Measurements from ENCODE around the gene MPC1.
A peak's percentile ranks its signal among the peaks of the same experiment; 100 is the strongest.

Gene MPC1

GRCh38 chr6:166382933-166383801 is at the start of gene MPC1:
Gene MPC1 (minus strand): TSS chr6:166382940. CDS start chr6:166382876, 64 bp downstream.
- peak; percentile 95 for DNase-seq

GRCh38 chr6:166430269-166430668 is 47.5 kb upstream of the MPC1 start:
- DNase-seq, result no peak

GRCh38 chr6:166424431-166424830 is 41.7 kb upstream of the MPC1 start:
- DNase-seq, result no peak

GRCh38 chr6:166423781-166424180 is 41.0 kb upstream of the MPC1 start:
- DNase-seq, result no peak

- no peak for DNase-seq
Observed at GRCh38 chr6:166423051-166423745, 40.5 kb upstream of the MPC1 start.

GRCh38 chr6:166422201-166422940 is 39.6 kb upstream of the MPC1 start:
- DNase-seq, result no peak

GRCh38 chr6:166420351-166420750 is 37.6 kb upstream of the MPC1 start:
- no peak for DNase-seq

- DNase-seq, result no peak
Observed at GRCh38 chr6:166419717-166420116, 37.0 kb upstream of the MPC1 start.

GRCh38 chr6:166419286-166419685 is 36.5 kb upstream of the MPC1 start:
- DNase-seq, result peak; percentile 68

- no peak for DNase-seq
Observed at GRCh38 chr6:166418691-166419143, 36.0 kb upstream of the MPC1 start.

- DNase-seq, result peak; percentile 74
Observed at GRCh38 chr6:166417285-166417691, 34.5 kb upstream of the MPC1 start.

GRCh38 chr6:166415833-166416347 is 33.1 kb upstream of the MPC1 start:
- no peak for DNase-seq

GRCh38 chr6:166415306-166415705 is 32.6 kb upstream of the MPC1 start:
- DNase-seq, result peak; percentile 50

- no peak for DNase-seq
Observed at GRCh38 chr6:166413491-166413951, 30.8 kb upstream of the MPC1 start.

- no peak for DNase-seq
Observed at GRCh38 chr6:166412911-166413384, 30.2 kb upstream of the MPC1 start.

GRCh38 chr6:166412156-166412910 is 29.6 kb upstream of the MPC1 start:
- DNase-seq, result no peak

GRCh38 chr6:166411721-166412151 is 29.0 kb upstream of the MPC1 start:
- DNase-seq, result peak; percentile 50

- no peak for DNase-seq
Observed at GRCh38 chr6:166411271-166411670, 28.5 kb upstream of the MPC1 start.

- DNase-seq, result no peak
Observed at GRCh38 chr6:166410426-166410935, 27.7 kb upstream of the MPC1 start.

GRCh38 chr6:166408936-166409755 is 26.4 kb upstream of the MPC1 start:
- DNase-seq, result no peak

GRCh38 chr6:166406197-166406596 is 23.5 kb upstream of the MPC1 start:
- no peak for DNase-seq
